HL-60 (cell line): ENCODE results near the gene CPB1.

ENCODE experiments used
- DNase-seq, 2 experiments: peaks; one replicate each; pipeline ENCODE4 v3.0.0-alpha.2; 2010 to 2020; ENCODE audit warnings: low read depth in 1 of 2, low spot score in 1 of 2
- H3K27ac ChIP-seq: fragments of 250-450 bp; sonication (Bioruptor Pico); replicated peaks from 2 replicates; pipeline ENCODE4 v1.5.1; 2020; ENCODE audit warnings: mild to moderate bottlenecking, moderate library complexity
- H3K27me3 ChIP-seq: fragments of 250-450 bp; sonication (Bioruptor Pico); 2 replicates; pipeline ENCODE4 v1.5.1; 2021; ENCODE audit warnings: mild to moderate bottlenecking, moderate library complexity; ENCODE audit not compliant: insufficient read depth, poor library complexity, severe bottlenecking
- H3K4me3 ChIP-seq: replicated peaks from 2 replicates; pipeline ENCODE4 v1.5.1; 2011; ENCODE audit warnings: mild to moderate bottlenecking, control low read depth, low read length; ENCODE audit not compliant: insufficient read depth
- CTCF ChIP-seq: IDR thresholded peaks from one replicate; pipeline ENCODE4 v1.5.1; 2011; ENCODE audit warnings: low read length, control low read depth, inconsistent platforms; ENCODE audit not compliant: insufficient read depth
- GABPA ChIP-seq: IDR thresholded peaks from 2 replicates; pipeline ENCODE4 v1.6.1; 2012; ENCODE audit warnings: low read depth
- POLR2AphosphoS5 ChIP-seq: IDR thresholded peaks from 2 replicates; pipeline ENCODE4 v1.6.1; 2012; ENCODE audit warnings: low read depth
- REST ChIP-seq: IDR thresholded peaks from 2 replicates; pipeline ENCODE4 v1.6.1; 2012; ENCODE audit warnings: low read depth; ENCODE audit not compliant: insufficient replicate concordance
- SPI1 ChIP-seq: IDR thresholded peaks from 2 replicates; pipeline ENCODE4 v1.6.1; 2012; ENCODE audit warnings: low read depth, mild to moderate bottlenecking, borderline replicate concordance

CPB1 gene

GRCh38 chr3:148882288-148882687 is 54.7 kb downstream of the CPB1 start:
- H3K27me3 ChIP-seq, result no peaks in the 10 kb centered on the region
- TF ChIP-seq POLR2AphosphoS5 (no peak), GABPA (no peak), REST (no peak), CTCF (no peak), SPI1 (no peak)
- no peak for DNase-seq
- no peak overlapping the region for H3K27ac ChIP-seq
- no peak overlapping the region for H3K4me3 ChIP-seq

DNA sequence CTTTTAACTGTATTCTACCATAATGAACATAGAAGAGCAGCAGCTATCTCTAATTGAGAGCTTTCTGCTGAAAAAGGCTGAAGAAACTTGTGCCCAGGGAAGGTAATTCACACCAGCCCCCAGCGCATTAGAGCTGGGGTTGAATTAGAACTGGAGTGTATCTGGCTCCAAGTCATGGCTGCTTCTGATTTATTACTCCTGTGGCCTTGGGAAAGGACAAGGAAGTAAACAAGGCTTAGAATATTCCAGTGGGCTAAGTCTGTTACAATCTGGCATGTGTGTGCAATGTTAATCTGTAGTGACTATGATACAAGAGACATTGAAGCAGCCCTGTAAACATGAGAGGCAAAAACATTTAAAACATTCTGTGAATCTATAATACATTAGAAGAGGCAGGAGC is 55.6 kb downstream of the CPB1 start:
- Histone ChIP-seq H3K27me3 (no peaks in the 10 kb centered on the region), H3K27ac (no peak overlapping the region), H3K4me3 (no peak overlapping the region)
- TF ChIP-seq REST, result no peak
- TF ChIP-seq POLR2AphosphoS5, result no peak
- TF ChIP-seq SPI1, result no peak
- no peak for TF ChIP-seq CTCF
- no peak for TF ChIP-seq GABPA
- no peak for DNase-seq

DNA sequence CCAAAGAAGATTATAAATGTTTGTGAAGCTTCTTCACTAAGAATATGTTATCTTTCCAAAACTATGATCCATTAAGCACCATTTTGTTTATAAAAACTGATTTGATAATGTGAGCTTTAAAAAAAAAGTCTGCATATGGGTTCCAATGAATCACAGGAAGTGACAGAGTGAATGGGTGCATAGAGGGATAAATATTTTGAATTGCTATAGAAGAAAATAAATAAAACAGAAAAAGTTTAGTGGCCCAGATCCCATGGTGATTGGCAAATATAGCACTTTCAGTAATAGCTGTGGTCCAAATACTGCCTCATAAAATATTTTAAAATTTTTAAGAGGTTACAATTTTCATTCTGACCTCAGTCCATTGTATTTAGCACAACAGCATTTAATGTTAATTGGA is 56.6 kb downstream of the CPB1 start:
- no peak for DNase-seq
- H3K4me3 ChIP-seq, result no peak overlapping the region
- H3K27me3 ChIP-seq, result no peaks in the 10 kb centered on the region
- H3K27ac ChIP-seq, result no peak overlapping the region
- TF ChIP-seq POLR2AphosphoS5, result no peak
- no peak for TF ChIP-seq REST
- no peak for TF ChIP-seq CTCF
- TF ChIP-seq SPI1, result no peak
- no peak for TF ChIP-seq GABPA
